ENCODE measurements around the gene DCAF7.

DCAF7 gene

DNA sequence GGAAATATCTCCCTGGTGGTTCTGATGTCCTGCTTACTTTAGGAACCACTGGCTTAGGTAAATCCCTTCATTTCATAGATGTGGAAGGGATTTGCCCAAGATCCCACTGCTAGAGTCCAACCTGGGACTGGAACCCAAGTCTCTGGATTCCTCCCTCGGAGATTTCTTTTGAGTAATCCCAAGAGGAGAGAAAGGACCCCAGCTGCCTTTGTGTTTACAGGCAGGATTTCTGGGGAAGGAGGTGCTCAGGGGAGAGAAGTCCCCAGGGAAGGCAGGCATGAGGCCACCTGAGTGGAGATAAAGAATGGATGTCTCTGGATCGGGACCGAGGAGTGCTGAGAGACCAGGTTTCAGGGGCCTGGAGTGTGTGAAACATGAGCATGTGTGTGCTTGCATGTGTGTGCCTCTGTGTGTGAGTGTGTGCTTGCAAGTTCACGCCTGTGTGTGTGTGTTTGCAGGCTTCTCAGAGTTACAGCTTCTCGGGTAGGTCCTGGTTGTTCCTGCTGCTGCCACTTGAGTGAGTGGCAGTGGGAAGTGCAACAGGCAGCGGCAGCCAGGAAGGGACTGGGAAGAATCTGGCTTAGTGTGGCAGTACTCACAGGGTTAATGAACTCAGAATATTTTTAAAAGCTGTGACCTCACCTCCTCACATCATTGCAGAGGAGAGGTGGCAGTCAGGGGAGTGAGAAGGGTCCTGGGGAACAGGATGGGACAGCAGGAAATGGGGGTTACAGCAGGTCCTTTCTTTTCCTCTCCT lies 24.9 kb upstream of the DCAF7 start:
- no peak for DNase-seq (ENCODE audit: low read depth)

DNA sequence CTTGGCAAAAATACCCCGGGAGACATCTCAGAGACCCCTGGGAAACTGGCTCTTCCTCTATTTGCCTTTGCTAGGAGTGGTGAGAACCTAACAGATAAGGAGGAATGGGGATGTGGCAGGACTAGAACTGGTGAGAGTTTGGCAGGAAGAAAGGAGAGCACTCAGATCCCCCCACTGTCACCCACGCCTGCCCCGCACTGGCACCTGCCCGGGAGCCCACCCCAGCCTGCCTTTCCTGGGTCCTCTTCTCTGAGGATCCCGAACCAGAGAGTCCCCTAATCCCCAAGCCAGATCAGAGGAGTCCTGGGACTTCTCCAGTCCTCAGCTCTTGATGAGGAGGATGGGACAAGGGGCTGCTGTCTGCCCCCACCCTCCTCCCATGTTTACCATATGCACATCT lies 23.4 kb upstream of the DCAF7 start:
- no peak for DNase-seq (ENCODE audit: low read depth)

DNA sequence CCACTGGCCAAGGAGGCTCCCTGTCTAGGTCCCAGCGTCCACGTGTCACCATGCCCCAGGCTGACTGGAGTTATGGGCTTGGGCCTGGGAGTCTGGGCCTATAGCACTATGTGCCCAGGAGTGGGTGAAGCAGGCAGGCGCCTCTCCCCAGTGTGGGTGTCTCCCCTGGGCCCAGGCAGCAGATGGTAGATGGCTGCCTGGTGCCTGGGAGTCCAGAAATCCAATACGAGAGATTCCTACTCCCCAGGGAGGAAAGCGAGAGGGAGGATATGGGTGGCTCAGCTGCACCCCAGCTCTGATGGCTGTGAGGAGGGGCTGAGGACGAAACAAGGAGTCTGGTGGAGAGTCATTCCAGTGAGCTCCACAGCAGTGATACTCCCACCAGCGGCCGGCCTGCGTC lies 22.1 kb upstream of the DCAF7 start:
- DNase-seq (ENCODE audit: low read depth) = no peak

DNA sequence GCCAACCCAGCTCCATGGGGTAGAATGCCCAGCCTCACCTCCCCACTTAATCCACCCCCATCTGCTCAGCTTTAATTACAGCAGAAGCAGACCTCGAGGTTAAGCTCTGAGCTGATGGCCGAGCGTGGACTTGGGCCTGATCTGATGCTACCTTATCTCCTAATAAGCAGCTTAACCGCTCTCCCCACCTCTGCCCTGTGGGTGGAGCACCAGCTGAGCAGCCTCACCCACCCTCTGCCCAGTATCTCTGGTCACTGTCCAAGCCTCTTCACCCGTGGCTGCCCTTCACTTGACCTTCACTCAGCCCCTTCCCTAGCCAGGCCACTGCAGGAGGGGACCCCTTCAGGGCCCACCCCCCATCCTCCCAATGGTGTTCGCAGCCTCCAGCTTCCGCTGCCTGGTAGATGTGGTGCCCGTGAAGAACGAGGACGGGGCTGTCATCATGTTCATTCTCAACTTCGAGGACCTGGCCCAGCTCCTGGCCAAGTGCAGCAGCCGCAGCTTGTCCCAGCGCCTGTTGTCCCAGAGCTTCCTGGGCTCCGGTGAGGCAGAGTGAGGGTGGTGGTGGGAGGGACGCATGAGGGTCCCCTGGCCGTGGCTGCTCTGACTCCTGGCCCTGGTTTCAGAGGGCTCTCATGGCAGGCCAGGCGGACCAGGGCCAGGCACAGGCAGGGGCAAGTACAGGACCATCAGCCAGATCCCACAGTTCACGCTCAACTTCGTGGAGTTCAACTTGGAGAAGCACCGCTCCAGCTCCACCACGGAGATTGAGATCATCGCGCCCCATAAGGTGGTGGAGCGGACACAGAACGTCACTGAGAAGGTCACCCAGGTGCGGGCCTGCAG lies 20.3 kb upstream of the DCAF7 start:
- no peak for DNase-seq (ENCODE audit: low read depth)

DNA sequence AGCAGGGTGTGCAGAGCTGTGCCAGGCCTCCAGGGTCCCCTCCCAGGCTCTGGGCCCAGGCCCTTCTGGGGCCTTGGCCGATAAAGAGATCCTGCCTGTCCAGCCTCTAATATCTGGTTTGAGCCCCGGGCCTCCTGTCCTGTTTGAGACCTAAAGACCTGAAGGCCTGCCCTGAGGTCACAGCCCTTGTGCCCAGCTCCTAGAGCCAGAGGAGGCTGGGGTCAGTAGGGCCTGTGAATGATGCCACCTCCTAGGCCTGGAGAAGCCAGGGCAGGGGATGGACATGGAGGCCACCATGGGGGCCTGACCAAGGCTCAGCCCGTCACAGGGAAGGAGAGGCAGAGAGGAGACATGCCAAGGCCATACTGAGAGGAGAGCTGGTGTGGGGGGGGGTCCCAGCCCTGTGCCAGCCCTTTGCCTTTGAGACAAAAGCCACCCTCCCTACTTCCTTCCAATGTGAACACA lies 19.7 kb upstream of the DCAF7 start:
- no peak for DNase-seq (ENCODE audit: low read depth)

DNA sequence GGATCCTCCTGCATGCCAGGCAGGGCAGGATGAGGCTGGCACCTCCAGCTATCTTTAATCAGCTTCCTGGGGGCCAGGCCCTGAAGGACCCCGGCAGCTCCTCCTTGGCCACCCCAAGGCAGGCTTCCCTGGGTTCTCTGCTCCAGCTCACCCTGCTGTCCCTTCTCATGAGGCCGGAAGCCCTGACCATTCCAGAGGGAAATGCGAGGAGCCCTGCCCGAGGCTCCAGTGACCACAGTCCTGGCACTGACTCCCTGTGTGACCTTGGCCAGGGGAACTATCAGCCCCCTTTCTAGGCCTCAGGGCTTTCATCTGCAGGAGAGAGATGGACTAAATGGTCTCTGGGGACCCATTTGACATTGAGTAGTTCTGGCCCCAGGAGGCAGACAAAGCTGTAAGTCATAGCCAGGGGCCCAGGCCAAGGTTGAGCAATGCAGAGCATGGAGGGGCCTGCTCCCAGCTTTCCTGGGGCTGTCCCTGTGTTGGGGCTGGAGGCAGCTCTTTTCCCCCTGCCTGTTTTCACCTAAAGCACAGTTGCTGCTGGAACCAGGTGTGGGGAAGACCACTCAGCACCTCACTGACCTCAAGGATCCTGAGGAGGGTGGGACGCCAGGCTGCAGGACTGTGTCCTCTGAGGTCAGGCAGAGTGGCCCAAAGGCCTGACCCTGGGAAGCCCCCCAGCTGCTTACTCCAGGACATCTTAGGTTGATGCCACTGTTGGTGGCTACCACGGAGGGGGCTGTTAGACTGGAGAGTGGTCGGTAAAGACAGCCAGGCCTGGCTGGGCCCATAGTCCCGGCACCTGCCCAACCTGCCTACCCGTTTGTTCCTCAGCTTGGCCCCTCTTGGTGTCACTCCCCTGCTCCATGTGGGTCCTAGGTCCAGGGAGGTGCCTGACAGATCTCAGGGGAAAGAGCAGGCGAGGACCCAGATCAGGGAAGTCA lies 19.0 kb upstream of the DCAF7 start:
- DNase-seq (ENCODE audit: low read depth) = no peak

DNA sequence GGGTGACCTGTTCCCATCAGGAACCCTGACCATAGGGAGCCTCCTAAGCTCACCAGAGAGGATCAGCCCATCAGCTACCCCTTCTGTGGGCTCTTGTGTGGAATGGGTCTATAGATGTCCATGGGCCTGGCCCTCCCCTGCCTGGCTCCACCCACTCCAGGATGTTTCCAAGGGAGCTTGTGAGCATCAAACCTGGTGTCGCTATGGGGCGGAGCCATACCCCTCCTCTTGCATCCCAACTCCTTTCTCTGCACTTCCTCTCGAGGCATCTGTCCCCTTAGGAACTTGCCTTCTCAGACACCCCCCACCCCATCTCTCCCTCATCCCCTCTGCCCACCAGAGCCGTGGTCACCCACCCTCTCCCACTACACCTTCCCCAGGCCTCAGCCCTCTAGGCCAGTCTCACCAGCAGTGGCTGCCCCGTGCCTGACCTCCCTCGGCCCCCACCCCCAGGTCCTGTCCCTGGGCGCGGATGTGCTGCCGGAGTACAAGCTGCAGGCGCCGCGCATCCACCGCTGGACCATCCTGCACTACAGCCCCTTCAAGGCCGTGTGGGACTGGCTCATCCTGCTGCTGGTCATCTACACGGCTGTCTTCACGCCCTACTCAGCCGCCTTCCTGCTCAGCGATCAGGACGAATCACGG lies 16.7 kb upstream of the DCAF7 start:
- DNase-seq (ENCODE audit: low read depth) = no peak

DNA sequence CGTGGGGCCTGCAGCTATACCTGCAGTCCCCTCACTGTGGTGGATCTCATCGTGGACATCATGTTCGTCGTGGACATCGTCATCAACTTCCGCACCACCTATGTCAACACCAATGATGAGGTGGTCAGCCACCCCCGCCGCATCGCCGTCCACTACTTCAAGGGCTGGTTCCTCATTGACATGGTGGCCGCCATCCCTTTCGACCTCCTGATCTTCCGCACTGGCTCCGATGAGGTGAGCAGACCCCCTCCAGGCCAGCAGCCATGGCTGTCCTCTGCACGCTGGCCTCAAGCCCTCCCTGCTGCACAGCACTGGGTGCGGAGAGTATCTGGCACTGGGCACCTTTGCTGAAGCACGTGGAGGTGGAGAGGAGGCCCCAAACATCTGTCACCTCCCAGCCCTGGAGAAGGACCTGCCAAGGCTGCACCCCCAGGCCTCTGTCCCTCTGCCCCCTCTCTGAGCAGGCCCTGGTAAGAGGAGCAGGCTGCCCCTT lies 16.2 kb upstream of the DCAF7 start:
- DNase-seq (ENCODE audit: low read depth) = no peak

DNA sequence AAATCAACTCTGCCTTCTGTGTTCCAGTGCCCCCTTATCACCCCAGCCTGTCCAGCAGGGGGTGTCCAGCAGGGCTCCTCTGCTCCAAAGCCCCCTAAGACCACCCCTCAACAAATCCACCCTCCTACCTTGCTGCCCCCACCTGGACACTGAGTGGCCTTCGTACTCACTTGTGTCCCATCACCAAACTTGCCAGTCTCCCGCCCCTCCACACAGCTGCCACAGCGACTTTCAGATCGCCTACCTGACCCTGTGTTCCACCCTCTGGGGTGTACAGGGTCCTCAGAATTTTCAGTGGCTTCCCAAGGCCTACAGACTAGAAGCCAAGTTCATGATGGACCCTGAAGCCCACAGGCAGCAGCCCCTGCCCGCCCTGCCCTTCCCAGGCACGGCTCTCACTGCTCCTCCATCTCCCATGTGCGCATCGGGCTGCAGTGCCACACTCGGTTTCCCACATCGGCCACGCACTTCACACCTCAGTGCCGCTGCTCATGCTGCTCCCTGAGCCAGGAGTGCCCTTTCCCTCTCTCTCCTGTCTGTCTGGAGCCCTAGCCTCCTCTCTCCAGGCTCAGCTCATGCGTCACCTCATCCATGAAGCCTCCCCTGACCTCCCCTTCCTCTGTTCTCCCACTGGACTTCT lies 15.3 kb upstream of the DCAF7 start:
- no peak for DNase-seq (ENCODE audit: low read depth)

DNA sequence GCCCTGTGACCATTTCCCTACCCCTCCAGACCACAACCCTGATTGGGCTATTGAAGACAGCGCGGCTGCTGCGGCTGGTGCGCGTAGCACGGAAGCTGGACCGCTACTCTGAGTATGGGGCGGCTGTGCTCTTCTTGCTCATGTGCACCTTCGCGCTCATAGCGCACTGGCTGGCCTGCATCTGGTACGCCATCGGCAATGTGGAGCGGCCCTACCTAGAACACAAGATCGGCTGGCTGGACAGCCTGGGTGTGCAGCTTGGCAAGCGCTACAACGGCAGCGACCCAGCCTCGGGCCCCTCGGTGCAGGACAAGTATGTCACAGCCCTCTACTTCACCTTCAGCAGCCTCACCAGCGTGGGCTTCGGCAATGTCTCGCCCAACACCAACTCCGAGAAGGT lies 14.6 kb upstream of the DCAF7 start:
- DNase-seq (ENCODE audit: low read depth) = no peak

DNA sequence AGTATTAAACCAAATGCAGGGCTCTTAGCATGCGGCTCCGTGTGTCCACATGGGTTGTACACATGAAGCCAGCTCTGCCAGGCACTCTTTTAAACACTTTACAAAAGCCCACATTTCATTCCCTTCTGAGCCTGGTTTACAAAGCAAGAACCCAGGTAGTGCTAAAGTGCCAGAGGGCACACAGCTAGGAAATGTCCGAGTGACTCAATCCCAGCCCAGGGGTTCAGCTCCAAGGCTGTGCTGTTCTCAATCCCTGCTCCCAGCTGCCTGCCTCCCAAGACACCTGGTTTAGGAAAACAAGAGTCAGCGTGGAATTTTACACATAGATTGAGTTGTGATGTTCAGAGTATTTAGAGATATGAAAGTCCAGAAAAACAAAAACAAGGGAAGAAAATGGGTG lies 13.3 kb upstream of the DCAF7 start:
- DNase-seq (ENCODE audit: low read depth) = no peak

DNA sequence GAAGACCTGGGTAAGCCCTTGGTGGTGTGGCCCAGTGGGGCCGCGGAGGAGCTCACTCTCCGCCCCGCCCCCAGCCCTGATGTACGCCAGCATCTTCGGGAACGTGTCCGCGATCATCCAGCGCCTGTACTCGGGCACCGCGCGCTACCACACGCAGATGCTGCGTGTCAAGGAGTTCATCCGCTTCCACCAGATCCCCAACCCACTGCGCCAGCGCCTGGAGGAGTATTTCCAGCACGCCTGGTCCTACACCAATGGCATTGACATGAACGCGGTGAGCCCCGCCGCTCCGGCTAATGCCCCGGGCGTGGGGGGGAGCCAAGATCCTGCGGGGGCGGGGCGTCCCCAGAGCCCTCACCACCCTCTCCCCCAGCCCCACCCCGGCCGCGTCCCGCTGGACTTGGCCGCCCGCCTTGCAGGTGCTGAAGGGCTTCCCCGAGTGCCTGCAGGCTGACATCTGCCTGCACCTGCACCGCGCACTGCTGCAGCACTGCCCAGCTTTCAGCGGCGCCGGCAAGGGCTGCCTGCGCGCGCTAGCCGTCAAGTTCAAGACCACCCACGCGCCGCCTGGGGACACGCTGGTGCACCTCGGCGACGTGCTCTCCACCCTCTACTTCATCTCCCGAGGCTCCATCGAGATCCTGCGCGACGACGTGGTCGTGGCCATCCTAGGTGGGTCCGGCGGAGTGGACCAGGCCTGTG lies 12.1 kb upstream of the DCAF7 start:
- no peak for DNase-seq (ENCODE audit: low read depth)

DNA sequence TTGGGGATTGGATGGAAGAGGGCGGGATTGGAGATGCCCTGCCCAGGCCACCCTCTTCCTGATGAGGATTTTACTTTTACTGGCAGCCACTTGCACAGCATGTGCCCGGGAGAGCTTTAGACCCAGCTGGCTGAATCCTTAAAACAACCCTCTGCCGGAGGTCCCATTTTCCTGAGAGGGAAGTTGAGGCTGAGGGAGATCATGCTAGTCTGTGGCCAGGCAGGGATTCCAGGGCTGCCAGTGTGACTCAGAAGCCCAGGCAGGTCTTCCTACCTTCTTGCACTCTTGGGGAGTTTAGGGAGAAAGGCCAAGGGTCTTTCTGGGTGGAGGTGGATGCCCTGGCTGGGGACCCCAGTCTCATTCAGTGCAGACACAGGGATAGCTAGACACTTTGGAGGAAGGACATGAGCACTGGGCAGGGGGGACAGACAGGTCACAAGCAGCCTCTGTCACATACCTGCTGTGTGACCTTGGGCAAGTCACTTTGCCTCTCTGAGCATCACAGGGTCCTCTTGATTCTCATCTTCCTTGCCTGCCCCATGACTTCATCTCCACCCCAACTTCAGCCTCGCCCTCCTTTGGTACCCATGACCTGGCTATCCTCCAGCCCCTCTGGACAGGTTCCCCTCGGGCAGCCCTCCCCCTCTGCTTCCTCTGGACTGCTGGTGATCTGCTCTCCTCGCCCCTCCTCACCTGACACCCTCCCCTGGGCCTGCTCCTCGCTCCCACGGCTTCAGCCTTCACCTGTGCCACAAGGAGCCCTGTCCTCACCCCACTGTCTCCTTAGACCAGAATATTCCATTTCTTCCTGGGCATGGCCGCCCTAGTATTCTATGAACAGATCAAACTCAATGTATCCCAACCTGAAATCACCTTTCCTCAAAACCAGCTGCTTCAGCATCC lies 11.3 kb upstream of the DCAF7 start:
- DNase-seq (ENCODE audit: low read depth) = no peak

DNA sequence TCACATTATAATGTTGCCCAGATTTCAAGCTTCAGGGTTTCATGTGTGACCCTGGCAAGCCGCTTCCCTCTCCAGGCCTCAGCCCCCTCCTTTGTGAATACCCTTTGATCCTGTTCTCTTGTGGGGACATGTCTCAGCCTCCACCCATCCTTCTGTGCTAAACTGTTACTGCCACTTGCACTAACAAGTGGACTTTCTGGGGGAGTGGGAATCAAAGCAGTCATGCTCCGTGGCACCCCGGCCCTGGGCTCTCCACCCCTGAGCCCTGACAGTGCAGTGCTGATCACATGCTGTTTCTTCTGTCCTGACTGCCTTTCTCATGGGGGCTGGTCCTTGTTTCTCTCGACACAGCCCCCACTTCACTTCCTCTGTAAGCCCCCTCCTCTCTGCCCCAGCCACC lies 9.7 kb upstream of the DCAF7 start:
- DNase-seq (ENCODE audit: low read depth) = no peak

DNA sequence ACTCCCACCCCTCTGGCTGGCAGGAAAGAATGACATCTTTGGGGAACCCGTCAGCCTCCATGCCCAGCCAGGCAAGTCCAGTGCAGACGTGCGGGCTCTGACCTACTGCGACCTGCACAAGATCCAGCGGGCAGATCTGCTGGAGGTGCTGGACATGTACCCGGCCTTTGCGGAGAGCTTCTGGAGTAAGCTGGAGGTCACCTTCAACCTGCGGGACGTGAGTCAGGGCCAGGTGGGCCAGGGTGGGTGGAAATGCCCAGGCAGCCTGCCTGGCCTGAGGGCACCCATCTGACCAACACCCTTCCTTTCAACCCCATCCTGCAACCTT lies 8.1 kb upstream of the DCAF7 start:
- no peak for DNase-seq (ENCODE audit: low read depth)

DNA sequence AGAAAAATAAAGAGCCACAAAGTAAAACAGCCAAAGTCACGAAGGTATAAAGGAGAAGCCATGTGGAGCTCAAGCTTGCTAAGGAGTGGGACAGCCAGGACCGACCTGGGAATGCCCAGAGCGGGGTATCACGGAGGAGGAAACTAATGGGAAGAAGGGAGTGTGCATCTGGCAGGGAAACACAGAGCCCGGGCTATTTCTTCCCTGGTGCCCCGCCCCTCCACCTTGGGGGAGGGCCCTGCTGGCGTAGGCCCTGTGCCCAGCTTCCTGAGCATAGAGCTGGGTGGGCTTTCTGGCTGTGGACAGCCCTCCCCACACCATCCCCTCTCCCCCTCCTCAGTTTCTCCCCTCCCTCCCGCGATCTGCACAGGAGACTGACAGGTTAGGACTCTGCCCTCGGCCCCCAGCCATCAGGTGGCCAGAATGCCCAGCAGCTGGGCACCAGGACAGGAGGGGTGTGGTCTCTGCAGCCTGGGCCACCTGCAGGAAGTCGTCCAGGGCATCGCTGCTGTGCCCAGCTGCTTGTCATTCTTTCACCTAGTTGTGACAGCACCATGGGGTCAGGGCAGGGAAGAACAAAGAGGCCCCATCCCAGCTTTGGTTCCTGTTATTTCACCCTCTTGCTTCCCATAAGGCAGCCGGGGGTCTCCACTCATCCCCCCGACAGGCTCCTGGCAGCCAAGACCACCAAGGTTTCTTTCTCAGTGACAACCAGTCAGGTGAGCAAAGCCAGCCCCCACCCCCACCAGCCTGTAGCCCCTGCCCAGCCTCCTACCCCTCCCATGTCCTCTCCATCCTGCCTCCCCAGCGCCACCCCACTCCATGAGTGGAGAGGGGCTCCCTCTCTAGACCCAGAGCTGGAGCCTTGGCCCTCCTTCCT lies 7.1 kb upstream of the DCAF7 start:
- no peak for DNase-seq (ENCODE audit: low read depth)

DNA sequence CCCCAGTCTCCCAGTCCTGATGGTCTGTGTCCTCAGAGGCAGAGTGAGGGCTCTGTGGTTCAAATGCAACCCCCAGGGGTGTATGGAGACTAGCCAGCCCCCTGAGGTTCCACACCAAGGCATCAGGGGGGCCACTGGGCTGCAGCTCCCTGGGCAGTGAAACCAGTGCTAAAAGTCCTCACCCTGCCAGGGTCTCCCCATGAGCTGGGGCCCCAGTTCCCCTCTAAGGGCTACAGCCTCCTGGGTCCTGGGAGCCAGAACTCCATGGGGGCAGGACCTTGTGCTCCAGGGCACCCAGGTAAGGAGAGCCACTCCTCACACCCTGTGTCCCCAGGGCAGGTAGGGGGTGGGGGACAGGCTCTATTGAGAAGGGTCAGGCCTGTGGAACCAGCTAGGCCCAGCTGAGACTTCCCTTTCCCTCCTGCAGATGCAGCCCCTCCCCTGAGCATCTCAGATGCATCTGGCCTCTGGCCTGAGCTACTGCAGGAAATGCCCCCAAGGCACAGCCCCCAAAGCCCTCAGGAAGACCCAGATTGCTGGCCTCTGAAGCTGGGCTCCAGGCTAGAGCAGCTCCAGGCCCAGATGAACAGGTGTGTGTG lies 6.4 kb upstream of the DCAF7 start:
- DNase-seq (ENCODE audit: low read depth) = no peak

Data from amniotic epithelial cell (primary cell).